GF-D8 (cell line): ENCODE data around the gene LGI4.
"Not testable (repeated sequence)": the region's sequence is repeated elsewhere in the genome, so short reads cannot be mapped to it uniquely, and the experiment has no call there.

ENCODE experiments used
- DNase-seq: peaks from one replicate; lab custom pipeline; 2025; lab: John Stamatoyannopoulos, UW

The LGI4 gene

DNA sequence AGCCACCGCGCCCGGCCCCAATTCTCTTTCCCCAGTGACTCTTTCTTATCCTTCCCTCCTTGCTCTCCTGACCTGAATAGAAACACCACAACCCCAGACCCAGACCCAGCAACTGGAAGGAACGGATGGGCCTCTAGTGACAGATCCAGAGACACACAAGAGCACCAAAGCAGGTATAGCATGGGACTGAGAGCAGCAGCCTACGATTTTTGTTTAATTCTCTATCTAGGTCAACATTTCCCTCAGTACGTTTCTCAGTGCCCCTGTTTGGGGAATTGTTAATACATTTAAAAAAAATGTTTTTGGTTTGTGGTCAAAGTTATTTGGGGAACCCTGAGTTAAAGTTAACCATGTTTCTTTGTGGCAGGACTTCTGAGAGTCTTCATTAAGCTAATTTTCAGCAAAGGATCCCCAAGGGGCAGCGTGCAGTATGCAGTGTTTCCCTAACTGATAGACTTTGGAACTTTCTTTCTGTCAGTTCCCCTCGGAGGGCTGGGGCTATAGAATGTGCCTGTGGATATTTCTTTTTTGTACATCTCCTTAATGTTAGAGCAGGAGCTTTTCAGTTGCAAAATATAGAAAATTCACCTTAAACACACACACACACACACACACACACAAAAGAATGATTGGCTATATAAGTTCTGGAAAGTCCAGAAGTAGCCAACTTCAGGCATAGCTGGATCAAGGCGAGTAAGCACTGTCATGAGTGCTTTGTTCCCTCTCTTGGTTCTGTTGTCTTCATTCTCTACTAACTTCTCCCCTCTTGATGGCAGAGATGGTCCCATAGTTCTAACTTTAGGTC lies 26.0 kb upstream of the LGI4 start:
- DNase-seq = no peak

DNA sequence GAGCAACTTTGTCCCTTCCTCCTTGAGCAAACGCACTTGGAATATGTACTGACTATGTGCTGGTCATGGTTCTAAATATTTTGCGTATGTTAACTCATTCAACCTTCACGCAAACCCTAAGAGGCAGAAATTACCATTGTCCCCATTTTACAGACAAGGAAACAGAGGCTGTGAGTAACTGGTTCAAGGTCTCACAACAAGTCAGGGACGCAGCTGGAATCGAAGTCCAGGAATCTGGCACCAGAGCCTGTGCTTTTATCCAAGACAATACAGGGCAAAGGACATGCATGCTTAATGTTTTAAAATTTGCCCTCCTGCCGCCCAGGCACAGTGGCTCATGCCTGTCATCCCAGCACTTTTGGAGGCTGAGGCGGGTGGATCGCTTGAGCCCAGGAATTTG lies 24.7 kb upstream of the LGI4 start:
- no peak for DNase-seq

DNA sequence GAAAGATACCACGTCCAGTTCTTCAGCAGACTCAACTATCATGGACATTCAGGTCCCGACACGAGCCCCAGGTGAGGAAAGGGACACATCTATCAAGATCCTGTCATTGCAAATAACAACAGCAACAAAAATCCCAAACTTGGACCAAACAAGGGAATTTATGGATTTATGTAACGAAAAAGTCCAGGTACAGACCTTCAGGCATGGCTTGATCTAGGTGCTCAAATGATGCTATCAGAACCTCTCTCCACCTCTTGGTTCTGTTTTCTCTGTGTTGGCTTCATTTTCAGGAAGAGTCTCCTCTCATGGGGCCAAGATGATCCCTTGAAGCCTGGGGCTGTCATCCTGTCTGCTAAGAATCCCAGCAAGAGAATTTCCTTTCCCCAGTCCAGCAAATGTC lies 22.6 kb upstream of the LGI4 start:
- DNase-seq = no peak

GRCh38 chr19:35156673-35157014 lies 21.8 kb upstream of the LGI4 start:
- DNase-seq = no peak

DNA sequence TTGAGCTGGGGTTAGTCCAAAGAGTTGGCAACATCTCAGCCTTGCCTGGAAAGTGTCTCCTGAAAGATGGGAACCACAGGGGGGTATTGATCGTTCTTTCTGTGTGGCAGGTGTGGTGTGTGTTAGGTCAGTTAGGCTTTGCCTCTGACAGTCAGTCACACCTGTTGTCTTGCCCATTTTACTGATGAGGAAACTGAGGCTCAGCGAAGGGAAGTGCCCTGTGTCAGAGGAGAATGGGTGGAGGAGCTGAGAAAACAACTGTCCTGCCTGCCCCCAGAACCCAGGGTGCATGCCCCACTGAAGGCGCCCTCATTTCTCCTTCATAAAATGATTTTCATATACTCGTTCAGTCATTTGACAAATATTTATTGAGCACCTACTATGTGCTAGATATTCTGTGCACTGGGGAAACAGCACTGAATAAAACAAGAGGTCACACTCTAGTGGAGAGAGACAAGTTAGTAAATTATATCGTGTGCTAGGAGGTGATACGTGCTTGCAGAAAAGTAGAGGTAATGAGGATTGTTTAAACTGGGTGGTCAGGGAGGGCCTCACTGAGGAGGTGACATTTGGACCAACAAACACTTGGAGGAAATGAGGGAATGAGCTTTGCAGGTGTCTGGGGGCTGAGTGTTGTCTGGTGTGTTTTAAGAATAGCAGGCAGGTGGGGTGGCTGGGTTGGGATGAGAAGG lies 21.3 kb upstream of the LGI4 start:
- no peak for DNase-seq

- DNase-seq = no peak
These were observed 20.6 kb upstream of the LGI4 start for GRCh38 chr19:35155441-35155840.

DNA sequence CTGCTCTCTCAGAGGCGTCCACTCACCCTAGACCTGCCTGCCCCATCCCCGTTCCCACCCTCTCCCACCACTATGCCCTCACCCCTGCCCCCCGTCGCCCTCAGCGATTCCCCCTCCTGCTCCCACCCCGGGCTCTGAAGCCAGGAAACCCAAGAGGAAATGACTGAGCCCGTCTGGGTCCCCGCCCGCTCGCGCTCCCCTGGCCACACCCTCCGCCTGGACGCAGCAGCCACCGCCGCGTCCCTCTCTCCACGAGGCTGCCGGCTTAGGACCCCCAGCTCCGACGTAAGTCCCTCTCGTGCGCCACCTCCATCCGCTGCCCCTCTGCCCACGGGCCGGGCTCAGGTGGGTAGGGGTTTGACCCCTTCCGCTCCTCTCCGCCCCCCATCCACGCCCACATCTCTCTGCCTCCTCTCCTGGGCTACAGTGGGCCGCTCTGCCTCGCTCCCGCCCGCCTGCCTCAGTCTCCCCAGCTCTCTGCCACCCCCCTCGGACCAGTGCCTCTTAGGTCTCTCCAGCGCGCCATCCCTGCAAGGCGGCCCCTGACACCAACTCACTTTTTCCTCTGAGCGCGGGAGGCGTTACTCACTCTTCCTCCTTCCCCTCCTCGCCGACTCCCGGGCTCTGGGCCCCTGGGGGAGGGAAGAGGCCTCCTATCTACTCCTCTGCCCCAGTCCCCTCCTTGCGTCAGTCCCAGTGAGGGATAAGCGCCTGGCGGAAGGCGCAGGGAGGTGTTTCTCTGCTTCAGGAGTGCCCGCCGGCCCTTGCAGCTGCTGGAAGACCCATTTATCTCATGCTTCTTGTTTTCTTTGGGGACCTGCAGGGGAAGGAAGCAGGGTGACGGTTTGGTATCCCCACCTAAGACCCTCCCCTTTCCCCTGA lies 19.9 kb upstream of the LGI4 start, which contains the start of gene FXYD5:
Gene FXYD5, plus strand, starts transcription at position 211 of the 882 bp plus-strand sequence. CDS start 816 bp downstream, outside the sequence.
- DNase-seq = peak; percentile 81

GRCh38 chr19:35153701-35154524 lies 19.1 kb upstream of the LGI4 start:
- DNase-seq = no peak

DNA sequence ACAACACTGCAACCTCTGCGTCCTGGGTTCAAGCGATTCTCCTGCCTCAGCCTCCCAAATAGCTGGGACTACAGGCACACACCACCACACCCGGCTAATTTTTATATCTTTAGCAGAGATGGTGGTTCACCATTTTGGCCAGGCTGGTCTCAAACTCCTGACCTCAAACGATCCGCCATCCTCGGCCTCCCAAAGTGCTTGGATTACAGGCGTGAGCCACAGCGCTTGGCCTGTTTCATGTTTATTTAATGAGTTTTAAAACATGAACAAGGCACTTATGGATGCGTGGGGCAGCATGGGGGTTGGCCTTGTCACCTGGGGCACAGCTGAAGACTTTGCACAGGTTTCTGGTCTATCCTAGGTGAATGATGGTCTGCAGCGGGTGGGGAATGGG lies 18.3 kb upstream of the LGI4 start:
- not testable (repeated sequence) for DNase-seq

DNA sequence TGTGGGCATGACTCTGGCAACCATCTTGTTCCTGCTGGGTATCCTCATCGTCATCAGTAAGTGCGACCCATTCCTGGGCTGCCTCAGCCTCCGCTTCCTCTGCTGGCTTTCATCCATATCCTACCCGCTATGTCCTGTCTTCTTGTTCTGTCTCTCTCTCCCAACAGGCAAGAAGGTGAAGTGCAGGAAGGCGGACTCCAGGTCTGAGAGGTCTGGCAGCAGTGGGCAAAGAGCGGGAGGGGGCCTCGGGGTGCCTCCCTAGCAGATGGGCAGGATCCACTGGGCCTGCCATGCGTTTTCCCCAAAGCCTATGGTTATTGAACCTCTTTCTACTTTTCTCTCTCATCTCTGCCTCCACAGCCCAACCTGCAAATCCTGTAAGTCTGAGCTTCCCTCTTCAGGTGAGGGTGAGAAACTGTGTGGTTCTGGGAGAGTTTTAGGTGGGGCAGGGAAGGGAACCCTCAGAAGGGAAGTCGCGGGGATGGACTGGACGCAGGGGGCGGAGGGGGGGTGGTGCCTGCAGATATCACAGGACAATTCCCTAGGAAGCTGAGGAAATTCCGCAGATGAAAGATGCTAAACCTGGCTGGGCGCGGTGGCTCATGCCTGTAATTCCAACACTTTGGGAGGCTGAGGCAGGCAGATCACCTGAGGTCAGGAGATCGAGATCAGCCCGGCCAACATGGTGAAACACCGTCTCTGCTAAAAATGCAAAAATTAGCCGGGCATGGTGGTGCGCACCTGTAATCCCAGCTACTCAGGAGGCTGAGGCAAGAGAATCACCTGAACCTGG lies 16.6 kb upstream of the LGI4 start:
- no peak for DNase-seq

- no peak for DNase-seq
These were observed 15.6 kb upstream of the LGI4 start for GRCh38 chr19:35150445-35150844.

GRCh38 chr19:35149463-35149862 lies 14.6 kb upstream of the LGI4 start:
- no peak for DNase-seq

GRCh38 chr19:35146746-35147459 lies 12.0 kb upstream of the LGI4 start:
- DNase-seq = no peak

DNA sequence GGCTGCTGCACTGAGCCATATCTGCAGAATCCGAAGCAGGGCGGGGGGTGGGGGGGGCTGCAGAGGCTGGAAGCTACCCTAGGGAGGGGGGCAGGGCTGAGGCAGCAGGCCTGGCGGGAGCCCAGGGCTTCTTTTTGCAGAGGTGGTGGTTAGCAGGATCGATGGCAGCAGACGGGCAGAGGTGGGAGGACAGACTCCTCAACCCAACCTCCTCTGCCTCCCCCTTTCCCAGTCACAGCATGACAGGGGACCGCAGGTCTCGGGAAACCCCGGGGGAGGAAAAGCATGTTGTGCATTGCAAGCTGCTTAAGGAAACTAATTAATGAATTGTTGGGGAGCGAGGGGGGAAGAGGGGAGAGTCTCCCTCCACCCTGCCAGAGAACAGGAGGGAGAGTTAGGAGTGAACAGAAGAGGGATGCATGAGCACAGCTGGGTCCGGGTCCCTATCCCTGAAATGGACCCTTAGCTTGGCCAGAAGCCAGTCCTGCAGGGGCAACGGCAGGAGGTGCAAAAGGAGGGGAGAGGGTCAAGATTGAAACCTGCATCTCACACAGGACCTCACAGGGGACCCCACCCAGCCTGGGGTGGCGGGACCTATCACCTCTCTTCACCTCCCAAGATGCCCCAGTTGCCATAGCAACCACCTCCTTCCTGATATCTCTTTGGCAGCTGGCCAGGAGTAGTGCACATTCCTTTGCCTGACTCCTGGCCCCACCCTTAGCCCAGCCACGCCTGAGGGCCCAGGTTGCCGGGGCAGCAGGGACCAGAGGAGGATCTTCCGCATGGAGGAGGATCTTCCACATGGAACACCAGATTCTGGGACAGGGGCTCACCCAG lies 10.0 kb upstream of the LGI4 start:
- DNase-seq = no peak

DNA sequence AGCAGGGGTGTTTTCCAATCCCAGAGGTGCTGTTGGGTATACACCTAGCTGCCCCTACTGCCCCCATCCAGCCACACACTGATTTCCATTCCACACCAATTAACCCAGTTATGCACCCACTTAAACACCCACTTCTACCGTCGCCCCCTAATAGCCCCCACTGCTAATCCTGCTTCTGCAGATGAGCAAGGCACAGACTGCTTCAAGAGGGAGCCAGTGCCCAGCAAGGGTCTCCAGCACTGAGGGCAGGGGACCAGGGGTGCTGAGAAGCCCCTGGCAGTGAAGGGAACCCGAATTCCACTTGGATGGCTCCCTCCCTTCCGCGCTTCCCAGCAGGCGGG lies 9.4 kb upstream of the LGI4 start:
- DNase-seq = no peak

DNA sequence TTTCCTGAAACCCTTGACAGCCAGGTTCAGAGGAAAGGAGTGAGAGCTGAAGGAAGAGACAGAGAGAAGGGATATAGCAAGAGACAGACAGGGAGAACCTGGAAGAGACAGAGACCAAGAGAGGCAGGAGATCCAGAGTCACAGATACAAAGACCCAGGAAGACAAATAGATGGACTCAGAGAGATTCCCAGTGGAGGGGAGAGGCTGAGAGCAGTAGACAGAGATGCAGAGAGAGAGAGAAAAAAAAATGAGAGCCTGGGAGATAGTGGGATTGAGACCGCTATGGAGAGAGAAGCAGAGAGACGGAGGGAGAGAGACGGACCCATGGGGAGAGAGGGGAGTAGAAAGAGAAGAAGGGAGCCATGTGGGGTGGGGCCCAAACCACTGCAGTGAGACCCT lies 9.0 kb upstream of the LGI4 start:
- DNase-seq = no peak

DNA sequence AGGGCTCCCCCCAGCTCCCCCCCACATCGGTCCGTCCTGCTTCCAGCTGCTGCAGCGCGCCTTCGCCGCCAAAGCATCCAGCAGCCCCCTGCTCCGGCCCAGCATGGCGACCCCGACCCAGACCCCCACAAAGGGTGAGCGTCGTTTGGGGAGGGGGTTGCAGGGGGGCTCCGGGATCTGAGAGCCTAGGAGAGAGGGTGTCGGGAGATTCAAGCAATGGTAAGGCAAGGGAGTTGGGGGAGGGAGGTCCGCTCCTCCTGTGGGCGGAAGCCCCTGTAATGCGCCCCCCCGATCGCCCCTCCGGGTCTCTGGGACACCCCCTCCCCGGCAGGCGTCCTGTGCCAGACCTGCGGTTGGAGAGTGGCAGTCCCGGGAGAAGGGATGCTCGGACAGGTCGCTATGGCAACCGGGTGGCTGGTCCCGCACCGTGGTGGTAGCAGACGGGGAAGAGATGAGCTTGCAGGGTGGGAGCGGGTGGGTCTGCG lies 8.4 kb upstream of the LGI4 start, which contains the start of gene FXYD7:
Gene FXYD7, plus strand, starts transcription at position 25 of the 485 bp plus-strand sequence. Its CDS starts 79 bp downstream, at position 104.
- DNase-seq = no peak

DNA sequence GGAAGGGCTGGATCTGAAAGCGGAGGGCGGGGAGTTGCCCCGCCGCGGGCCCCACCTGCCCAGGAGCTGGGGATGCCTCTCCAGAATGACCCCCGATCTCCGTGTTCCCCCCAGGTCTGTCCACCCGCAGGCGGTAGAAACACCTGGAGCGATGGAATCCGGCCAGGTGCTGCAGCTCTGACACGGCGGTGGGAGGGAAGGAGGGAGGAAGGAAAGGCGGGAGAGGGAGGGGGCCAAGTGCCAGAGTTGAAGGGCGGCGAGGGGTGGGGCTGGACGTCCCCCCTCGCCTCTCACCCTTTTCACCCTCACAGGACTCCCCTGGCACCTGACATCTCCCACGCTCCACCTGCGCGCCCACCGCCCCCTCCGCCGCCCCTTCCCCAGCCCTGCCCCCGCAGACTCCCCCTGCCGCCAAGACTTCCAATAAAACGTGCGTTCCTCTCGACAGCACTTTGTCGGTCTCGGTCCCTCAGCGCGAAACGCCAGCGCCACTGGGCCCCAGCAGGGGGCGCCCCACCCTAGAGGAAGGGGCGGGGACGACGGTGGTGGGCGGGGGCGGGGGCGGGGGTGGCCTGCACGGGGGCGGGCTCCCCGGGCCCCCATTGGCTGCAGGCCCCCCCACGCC lies 7.9 kb upstream of the LGI4 start:
- no peak for DNase-seq
